GM18858 (cell line): ENCODE results near the gene C4orf51.

Experiments
- ATAC-seq: cut with Tn5 transposase; IDR thresholded peaks from one replicate; pipeline ENCODE4 v1.9.1; 2021; ENCODE audit not compliant: unreplicated experiment

C4orf51 gene

GRCh38 chr4:145709336-145709735 lies 29.4 kb downstream of the C4orf51 start:
- ATAC-seq, result no peak

DNA sequence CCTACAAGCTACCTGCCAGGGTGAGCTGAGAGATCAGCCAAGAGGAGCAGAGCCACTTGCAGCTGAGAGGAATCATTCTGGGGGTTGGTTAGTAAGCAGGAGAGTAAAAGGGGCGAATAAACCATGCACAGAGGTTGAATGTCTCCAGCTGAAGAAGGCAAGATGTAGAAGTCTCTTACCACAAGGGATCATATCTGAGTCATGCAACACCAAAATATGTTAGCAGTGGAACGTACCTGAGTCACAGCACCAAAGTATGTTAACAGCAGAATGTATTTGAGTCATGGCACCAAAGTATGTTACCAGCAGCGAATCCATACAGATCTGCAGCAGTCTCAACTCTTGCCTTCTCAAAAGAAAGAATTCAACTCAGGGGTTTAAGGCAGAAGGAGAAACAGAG lies 29.9 kb downstream of the C4orf51 start:
- ATAC-seq, result peak; percentile 82

DNA sequence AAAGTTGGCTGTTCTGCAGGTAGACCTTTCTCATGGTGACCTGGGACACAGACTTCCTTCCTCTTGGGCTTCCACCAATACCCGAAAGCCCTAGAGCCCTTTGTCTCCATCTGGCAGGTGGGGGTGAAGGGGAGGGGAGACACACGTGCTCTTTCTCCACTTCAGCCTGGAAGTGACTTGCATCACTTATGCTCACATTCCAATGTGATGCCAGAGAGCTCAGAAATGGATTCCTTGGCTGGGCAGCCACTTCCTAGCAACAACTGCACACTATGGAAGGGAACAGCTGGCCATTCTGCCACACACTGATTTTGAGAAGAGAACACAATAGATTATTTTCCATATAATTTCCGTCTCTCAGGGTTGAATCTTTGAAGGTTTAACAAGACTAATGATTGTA lies 36.3 kb downstream of the C4orf51 start:
- no peak for ATAC-seq

DNA sequence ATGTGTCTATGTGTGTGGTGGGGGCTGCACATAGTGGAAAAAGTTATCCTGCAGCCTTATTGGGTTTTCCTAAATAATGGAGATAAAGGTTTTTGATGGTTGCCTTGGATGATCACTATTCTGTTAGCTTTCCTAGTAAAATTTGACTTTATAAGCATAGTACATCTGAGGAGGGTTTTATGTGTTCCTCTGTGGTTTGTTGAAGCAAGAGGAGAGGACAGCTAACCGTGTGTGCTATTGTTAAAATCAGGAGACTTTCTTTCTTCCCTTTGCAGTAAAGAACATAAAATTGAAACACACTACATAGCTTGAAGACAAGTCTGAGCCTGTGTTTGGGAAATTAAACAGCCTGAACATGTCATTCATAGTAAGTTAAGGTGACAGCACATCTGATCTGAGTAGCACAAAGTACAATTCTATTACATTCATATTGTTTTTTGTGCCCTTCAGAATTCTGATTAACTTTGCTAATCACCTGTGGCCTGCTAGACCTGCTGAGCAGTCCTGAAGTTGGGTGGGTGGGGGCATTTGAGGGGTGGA lies 36.8 kb downstream of the C4orf51 start:
- no peak for ATAC-seq

DNA sequence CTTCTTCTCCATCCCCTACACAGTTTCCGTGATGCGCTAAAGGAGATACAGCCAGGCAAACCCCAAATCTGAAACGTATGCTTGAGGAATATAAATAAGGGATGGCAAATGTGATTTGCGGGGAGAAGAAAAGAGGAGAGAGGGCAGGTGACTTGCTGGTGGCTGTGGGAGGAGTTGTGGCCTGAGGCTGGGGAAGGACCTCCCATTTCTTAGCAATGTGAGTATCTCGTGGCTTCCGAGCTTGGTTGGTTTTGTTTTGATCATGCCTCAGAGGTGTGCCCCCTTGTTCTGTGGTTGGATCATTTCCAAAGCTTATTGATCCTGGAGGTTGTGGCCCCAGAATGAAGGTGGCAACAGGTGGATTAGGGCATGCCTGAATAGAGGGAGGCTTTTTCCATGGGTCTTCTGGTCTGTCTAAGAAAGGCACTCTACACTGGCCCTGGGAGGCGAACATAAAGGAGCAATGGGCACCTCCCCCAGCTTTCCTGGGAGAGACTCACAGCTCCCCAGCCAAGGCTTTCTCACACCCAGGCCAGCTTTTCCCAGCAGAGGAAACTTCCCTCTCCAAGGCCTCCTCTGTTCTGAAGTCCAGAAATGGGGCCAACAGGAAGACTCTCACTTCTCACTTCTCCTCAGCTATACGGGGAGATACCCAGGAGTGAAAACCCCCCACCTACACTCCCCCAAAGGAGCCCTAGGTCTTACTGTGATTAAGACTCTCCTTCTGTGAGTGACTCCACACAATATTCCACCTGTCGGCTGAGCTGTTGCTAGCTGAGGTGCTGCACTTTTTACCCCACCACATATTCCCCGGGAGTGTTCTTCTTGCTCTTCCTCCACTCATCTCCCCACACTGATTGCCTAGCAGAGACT lies 40.0 kb downstream of the C4orf51 start:
- ATAC-seq, result peak; percentile 83

DNA sequence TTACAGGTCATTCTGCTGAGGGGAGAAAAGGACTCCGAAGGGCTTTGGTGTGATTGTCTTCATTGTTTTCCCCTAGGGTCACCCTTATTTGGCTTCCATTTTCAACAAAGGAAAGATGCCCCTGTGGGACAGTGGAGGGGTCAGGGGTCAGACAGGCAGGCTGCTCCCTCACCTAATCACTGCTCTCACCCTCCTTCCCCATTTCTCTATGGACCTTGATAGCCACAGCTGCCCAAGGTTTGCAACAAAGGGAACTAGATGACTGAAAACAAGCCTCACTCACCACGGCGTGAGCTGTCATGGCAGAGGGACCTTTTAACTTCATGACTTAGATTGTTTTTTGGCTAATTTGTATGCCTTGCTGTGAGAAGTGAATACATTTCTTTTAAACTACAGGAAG lies 40.7 kb downstream of the C4orf51 start:
- no peak for ATAC-seq

DNA sequence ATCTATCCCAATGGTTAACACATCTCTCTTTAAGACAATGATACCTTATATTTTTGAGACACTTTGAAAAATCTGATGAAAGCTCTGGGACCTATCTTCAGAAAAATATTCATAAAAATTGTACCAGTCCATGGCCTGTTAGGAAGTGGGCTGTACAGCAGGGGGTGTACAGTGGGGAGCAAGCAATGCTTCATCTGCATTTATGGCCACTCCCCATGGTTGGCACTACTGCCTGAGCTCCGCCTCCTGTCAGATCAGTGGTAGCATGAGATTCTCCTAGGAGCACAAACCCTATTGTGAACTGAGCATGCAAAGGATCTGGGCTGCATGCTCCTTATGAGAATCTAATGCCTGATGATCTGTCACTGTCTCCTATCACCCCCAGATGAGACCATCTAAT lies 42.6 kb downstream of the C4orf51 start:
- ATAC-seq, result no peak

DNA sequence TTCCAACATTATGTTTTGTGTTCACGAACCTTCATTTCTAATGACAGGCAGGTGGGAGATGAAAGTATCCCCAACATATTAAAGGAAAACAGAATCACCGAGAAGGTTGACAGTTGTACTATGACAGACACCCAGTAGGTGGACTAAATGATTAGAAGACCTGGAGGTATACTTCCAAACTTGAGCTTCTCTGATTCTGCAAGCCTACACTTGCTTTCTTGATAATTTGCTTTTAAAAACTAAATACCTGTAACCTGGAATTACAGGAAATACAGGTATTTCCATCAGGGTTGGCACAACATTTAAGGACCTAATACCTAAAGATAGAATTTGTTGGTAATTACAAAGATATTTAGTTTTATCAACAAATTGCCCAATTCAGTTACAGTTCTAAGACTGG lies 43.4 kb downstream of the C4orf51 start:
- no peak for ATAC-seq

- no peak for ATAC-seq
These were observed 50.1 kb downstream of the C4orf51 start for GRCh38 chr4:145730026-145730425.

GRCh38 chr4:145731028-145731427 lies 51.1 kb downstream of the C4orf51 start:
- ATAC-seq, result no peak

- no peak for ATAC-seq
These were observed 52.3 kb downstream of the C4orf51 start for GRCh38 chr4:145732001-145732815.

DNA sequence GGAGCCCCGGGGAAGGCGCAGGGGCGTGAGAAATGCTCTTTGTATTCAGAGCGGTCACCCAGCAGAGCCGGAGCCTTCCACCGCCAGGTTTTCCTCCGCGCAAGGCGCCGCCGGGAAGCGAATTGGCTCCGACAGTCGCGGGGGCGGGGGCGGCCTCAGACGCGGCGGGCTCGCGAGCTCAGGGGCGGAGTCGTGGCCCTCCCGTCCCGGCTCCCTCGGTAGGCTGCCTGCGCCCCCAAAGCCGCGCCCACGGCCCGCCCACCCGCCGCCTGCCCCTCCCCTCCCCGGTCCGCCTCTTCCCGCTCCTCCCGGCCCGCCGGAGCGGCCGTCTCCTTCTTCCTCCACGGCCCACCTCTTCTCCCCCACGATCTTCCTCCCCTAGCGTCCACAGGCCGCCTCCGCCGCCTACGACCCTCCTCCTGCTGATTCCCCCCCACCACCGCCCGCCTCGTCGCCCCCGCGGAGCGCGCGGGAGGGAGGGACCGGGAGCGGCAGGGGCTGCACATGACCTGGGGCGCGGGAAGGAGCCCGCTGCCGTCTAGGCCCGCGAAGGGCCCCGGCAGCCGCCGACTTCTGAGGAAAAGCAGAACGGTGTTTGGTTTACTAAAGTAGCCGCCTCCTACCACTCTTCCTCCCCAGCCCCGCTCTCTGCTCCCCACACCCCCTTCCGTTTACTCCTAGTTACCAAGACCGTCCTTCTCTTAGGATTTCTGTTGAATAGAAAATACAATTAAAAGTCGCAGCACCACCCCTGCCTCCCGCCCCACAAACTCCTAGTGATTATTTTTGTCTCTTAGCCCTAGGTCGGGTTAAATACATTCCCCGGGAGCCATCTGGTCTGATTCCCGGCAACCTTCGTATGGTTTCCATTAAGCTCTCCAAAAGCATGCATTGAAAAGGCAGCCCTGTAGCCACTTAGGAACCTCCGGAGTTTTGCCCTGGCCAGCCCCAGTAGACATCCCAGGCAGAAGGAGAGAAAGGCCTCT lies 53.2 kb downstream of the C4orf51 start:
- peak; percentile 67 for ATAC-seq

DNA sequence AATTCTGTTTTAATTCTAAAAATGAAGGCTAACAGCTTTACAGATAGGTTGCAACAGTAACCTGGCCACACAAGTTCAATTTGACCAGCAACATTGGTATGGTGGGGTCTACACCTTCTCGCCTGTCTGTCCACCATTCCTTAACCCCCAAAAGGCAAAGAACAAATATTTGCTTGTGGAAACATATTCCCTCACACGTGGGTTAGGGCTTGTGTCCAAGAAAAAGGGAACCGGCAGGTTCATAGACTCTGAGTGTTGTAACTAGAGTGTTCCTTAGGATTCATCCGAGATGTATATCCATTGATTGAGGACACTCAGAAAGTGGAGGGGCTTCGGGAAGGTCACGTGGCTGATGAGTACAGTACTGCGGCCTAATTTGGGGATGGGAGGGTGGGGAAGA lies 54.1 kb downstream of the C4orf51 start:
- no peak for ATAC-seq

DNA sequence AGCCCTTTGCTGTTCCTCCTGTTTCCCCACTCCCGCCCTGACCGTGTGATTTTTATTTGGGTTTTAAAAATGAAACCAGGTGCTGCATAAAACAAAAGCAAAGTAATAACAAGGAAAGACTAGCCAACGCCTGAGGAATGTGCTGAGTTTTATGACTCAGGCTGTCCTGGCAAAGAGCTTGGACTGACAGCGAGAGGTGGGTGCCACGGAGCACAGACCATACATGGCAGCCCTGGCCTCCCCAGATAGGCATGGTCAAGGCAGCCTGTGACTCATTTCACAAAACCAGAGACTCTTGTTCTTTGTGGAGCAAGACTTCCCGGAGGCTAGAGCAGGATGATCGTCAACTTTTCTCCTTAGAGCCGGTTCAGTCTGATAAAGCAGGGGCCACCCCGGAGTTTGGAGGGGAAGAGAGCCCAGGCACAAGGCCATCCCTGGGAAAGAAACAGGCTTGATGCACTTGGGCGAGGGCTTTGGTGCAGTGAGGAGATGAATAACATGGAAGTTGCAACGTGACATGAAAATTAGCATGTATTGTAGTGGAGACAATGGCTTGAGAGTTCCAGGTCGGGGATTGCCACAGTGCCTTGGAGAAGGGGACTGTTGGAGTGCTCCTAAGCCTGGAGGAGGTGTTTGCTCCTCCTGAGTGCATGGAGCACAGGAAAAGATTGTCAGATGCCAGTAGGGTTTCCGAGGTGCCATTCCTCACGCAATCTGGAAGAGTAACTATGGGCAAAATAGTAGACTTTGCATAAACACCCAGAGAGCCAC lies 54.8 kb downstream of the C4orf51 start:
- no peak for ATAC-seq

DNA sequence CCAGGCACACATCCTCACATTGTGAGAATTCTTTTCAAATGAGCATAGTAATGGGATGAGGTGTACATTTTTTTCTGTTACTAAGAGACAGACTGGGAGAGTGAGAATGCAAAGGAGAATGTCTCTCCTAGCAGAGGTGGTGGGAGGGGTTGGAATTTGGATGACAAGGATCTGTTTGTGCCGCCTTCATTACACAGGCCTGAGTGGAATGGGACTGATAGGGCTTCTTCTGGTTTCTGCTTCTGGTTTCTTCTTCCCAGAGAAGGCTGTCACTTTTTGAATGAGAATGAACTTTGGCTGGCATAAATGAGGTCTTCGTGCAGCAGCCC lies 55.4 kb downstream of the C4orf51 start:
- no peak for ATAC-seq

- ATAC-seq, result no peak
These were observed 55.9 kb downstream of the C4orf51 start for GRCh38 chr4:145735827-145736226.

DNA sequence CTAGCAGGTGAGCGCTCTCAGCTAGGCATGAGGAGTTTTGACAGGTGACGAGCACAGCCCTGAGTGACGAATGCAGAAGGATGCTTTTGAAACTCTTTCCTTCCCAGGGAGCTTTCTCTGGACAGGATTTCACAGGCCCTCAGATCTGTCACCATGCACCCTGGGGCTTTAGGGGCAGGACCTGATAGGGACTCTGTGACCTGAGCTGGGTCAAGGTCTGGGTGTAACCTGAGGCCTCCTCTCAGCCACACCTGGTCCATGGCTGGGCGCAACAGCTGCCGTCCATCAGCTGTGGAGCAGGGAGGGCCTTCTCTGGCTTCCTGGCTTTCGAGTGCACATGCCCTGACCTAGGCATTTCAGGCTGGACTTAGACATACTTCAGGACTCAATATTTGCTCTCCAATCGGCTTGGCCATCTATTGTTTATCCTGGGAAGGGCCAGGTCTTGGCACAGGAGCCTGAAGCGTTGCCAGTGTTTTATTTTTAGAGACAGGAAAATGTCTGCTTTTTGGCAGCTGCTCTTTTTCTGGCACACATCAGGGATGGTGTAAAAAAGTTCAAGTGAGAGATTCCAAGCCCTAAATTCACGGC lies 56.4 kb downstream of the C4orf51 start:
- no peak for ATAC-seq

DNA sequence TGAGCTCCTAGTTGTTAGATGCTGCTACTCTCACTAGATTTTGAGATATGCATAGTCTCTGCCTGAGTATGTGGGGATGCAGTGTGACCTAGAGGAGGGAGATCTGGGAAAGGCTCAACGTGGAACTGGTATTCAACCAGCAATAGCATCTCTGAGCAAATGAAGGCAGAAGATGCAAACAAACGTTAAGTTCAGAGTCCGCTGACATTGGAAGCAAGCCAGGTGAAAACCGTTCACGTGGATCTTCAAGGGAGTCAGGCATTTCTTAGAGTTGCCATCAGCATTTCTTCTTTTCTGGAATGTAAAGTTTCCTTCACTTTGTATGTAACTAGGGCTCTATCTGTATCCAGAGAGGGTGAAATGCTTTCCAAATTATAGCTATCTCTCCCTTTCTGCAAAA lies 59.9 kb downstream of the C4orf51 start:
- no peak for ATAC-seq

- ATAC-seq, result no peak
These were observed 60.9 kb downstream of the C4orf51 start for GRCh38 chr4:145740806-145741205.

- ATAC-seq, result no peak
These were observed 63.7 kb downstream of the C4orf51 start for GRCh38 chr4:145743641-145744040.
